Inflammatory macrophage treated with lipopolysaccharide for 4 hours (primary cell): Measurements from ENCODE around the gene EIF4A3.

Source experiments
- DNase-seq: peaks from one replicate; pipeline ENCODE4 v3.0.0-alpha.2; 2020

The EIF4A3 gene

DNA sequence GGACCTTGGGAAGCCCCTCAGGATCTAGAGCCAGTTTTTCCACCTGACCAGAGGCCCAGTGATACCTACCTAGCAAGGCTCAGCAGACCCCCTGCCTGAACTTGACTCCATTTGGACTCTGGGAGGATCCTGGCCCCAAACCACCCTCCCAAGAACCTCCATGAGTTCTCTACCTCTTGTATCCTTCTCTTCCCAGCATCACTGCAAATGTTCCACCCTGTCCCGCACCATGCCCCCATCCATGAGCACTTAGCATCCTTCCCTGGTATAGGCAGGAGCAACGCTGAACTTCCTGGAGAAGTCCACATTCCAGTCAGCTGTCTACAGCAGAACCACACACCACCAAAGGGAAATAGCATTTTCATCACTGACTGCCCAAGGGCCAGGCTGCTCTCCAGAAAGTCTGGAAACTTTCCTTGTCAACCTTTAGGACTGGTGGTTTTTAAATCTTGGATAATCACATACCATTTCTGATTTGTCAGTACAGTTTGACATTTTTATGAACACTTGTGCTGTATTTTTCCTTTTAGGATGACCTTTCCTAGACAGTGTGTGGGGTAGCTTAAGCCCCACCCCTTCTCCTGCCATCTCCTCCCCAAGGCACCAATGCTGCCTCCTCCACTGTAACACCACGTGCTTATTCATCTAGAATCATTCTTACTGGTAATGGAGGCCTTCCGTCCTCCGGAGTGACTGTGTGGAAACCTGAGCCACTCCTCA is 13.9 kb downstream of the EIF4A3 start:
- DNase-seq: no peak

DNA sequence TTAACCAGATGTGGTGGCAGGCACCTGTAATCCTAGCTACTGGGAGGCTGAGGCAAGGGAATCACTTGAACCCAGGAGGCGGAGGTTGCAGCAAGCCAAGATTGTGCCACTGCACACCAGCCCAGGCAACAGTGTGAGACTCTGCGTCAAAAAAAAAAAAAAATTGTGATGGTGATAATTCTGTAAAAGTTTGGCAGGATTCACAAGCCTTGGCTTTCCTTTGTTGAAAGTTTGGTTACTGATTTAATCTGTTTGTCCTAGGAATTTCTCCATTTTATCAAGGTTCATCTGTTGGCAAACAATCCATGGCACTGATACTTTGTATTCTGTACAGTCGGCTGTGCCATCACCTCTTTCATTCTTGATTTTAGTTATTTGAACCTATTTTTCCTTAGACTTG is 15.9 kb downstream of the EIF4A3 start:
- DNase-seq: no peak

GRCh38 chr17:80129006-80129565 is 17.8 kb downstream of the EIF4A3 start:
- DNase-seq: no peak

DNA sequence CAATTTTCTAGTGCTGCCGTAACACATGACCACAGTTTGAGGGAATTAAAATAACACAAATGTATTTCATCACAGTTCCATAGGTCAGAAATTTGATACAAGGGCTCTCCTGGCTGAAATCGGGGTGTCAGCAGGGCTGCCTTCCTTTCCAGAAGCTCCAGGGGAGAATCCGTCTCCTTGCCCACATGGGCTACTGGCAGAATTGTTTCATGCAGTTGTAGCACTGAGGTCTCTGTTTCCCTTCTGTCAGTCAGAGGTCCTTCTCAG is 20.5 kb downstream of the EIF4A3 start:
- no peak for DNase-seq

GRCh38 chr17:80125656-80126448 is 21.1 kb downstream of the EIF4A3 start:
- DNase-seq: no peak

GRCh38 chr17:80124351-80124981 is 22.5 kb downstream of the EIF4A3 start:
- peak; percentile 3 for DNase-seq

GRCh38 chr17:80123791-80124190 is 23.1 kb downstream of the EIF4A3 start:
- no peak for DNase-seq

DNA sequence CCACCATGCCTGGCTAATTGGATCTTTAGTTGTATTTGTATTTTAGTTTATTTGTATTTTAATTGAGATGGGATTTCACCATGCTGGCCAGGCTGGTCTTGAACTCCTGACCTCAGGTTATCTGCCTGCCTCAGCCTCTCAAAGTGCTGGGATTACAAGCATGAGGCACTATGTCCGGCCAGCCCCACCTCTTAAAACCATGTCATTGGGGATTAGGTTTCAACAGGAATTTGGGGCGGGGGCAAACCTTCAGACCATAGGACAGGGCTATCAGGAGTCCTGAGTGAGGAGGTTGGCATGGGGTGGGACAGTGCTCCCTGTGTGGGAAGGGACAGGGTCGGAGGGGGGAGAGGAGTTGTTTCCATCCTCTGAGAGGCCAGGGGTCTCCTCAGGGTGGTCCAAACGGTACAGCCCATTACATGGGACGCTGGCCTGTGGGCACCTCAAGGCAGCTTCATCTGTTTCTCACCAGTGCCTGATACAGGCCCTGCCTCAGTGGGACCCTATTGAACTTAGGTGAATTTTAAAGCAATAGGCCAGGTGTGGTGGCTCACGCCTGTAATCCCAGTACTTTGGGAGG is 23.9 kb downstream of the EIF4A3 start:
- no peak for DNase-seq

- no peak for DNase-seq
These were observed 24.8 kb downstream of the EIF4A3 start for GRCh38 chr17:80122026-80122575.

DNA sequence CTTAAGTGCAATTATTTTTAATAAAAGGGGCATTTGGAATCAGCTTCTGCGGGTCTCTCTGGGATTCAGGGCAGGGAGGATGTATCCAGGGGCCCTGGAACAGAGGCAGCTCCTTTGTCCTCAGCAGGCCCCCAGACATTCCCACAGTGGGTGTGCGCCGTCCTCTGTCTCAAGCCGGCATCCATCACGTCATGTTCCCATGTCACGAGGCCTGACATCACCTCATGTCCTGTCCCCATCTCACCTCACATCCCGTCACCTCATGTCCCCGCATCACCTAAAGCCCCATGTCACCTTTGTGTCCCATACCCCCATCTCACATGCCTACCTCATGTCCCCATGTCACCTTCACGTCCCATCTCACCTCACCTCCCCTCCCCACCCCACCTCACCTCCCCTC is 27.1 kb downstream of the EIF4A3 start:
- DNase-seq: no peak

DNA sequence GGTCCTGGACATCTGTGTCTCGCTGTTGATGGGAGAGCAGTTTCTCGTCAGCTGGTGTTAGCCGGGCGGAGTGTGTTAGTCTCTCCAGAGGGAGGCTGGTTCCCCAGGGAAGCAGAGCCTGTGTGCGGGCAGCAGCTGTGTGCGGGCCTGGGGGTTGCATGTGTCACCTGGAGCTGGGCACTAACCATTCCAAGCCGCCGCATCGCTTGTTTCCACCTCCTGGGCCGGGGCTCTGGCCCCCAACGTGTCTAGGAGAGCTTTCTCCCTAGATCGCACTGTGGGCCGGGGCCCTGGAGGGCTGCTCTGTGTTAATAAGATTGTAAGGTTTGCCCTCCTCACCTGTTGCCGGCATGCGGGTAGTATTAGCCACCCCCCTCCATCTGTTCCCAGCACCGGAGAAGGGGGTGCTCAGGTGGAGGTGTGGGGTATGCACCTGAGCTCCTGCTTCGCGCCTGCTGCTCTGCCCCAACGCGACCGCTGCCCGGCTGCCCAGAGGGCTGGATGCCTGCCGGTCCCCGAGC is 27.6 kb downstream of the EIF4A3 start:
- DNase-seq: no peak

DNA sequence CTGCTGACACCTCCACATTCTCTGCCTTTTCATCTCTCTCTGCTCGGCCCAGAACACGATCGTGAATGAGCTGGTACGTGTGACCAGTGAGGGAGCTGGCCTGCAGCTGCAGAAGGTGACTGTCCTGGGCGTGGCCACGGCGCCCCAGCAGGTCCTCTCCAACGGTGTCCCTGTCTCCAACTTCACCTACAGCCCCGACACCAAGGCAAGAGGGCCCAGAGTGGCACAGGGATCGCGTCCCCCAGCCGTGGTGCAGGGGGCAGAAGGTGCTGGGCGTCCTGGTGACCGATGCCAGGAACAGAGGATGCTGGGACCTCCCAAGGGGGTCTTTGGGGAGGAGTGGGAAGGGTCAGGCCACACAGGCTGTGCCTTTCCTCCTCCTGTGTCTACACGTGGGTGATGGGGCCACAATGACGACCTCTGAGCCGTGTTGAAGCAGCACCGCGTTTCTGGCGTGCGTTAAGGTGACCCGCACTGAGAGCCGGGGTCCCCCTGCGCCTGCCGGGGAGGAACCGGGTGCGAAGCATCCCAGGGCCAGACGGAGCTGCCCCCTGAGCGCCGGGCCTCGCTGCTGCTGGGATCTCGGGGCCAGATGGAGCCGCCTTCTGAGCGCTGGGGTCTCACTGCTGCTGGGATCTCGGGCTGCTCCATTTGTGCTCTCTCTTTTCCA is 28.2 kb downstream of the EIF4A3 start:
- DNase-seq: no peak

GRCh38 chr17:80117491-80118401 is 29.2 kb downstream of the EIF4A3 start:
- no peak for DNase-seq

DNA sequence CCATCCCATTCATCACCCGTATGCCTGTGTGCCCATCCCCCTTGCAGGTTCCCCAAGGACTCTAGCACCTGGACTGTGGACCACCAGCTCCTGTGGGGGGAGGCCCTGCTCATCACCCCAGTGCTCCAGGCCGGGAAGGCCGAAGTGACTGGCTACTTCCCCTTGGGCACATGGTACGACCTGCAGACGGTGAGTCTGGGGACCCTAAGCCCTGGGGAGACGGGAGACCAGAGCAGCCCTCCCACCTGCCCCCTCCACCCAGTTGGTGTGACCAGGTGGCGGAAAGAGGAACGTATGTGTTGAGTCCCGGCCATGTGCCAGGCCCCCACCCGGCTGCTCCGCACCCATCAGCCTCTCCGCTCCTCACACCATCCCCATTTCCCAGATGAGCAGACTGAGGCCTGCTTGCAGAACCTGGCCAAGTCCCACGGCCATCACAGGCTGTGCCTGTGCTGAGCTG is 30.0 kb downstream of the EIF4A3 start:
- no peak for DNase-seq

DNA sequence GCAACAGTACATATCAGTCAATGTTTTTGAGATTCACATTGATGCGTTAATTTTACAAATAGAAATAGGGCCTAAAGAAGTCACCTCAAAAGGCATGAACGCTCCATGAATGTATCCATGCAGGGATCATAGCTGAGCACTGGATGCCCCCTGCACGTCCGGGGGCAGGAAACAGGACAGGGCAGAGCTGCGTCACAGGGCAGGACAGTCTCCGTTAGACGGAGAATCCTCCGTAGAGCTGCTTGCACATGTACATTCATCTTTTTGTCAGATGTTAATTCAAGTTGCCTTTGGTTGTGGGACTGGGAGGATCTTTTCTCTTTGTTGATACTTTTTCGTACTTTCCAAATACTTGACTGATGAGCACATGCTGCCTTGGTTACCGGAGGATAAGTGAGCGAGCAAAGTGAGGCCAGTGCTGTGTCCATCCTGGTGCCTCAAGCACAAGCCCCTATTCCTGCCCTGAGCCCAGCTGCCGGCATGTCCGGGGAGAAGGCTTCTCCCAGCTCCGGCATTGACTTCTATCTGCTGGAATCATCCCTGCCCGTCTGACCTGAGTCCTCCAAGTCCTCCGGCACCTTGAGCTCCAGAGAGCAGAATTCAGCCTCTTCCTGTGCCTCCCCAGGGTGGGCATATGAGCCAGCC is 30.5 kb downstream of the EIF4A3 start:
- no peak for DNase-seq

GRCh38 chr17:80115159-80115558 is 31.8 kb downstream of the EIF4A3 start:
- DNase-seq: no peak

GRCh38 chr17:80114758-80115157 is 32.2 kb downstream of the EIF4A3 start:
- DNase-seq: no peak

DNA sequence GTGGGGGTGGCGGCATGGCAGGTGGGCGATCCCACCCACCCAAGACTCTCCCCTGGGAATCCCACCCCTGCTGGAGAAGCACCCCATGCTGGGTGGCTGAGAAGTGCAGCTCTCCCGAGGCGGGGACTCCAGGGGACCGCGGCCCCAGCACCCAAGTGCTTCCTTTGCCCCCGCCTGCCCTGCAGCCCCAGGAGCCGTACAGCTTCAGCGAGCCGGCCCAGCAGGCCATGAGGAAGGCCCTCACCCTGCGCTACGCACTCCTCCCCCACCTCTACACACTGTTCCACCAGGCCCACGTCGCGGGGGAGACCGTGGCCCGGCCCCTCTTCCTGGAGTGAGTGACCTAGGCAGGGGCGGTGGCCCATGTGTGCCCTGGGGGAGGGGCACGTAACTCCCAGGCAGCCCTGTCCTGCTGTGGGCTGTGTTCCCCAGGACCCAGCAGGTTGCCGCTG is 33.9 kb downstream of the EIF4A3 start:
- no peak for DNase-seq

DNA sequence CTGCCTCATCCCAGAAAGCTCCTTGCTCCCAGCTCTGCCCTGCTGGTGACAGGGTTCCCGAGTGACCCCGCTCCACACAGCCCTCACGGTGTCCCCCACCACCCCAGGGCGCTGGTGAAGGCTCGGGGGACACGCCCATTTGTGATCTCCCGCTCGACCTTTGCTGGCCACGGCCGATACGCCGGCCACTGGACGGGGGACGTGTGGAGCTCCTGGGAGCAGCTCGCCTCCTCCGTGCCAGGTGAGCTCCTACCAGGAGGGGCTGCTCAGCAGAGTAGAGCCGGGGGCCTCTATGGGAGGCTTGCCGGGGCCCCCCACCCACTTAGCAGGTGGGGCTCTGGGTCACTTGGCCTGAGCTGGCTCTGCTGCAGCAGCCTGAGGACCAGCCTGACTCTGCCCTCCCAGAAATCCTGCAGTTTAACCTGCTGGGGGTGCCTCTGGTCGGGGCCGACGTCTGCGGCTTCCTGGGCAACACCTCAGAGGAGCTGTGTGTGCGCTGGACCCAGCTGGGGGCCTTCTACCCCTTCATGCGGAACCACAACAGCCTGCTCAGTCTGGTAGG is 34.4 kb downstream of the EIF4A3 start:
- DNase-seq: no peak
